GM19397 (cell line): ENCODE data around the gene TNPO3.
"Not testable (repeated sequence)": the region's sequence is repeated elsewhere in the genome, so short reads cannot be mapped to it uniquely, and the experiment has no call there.

Experiments
- ATAC-seq: cut with Tn5 transposase; IDR thresholded peaks from one replicate; pipeline ENCODE4 v1.9.1; 2021; ENCODE audit warnings: mild to moderate bottlenecking, moderate library complexity; ENCODE audit not compliant: unreplicated experiment

Gene TNPO3

GRCh38 chr7:128968624-128969023 is 86.3 kb downstream of the TNPO3 start:
- no peak for ATAC-seq

GRCh38 chr7:128963327-128963757 is 91.6 kb downstream of the TNPO3 start:
- peak; percentile 73 for ATAC-seq

- ATAC-seq: no peak
These were observed 92.0 kb downstream of the TNPO3 start for GRCh38 chr7:128962899-128963298.

GRCh38 chr7:128961030-128961659 is 93.8 kb downstream of the TNPO3 start:
- ATAC-seq: no peak

- ATAC-seq: no peak
These were observed 95.6 kb downstream of the TNPO3 start for GRCh38 chr7:128959296-128959695.

GRCh38 chr7:128955981-128956380 is 98.9 kb downstream of the TNPO3 start:
- no peak for ATAC-seq

- peak; percentile 56 for ATAC-seq
These were observed 99.8 kb downstream of the TNPO3 start for GRCh38 chr7:128954830-128955802.

GRCh38 chr7:128954150-128954549 is 100.8 kb downstream of the TNPO3 start:
- ATAC-seq: no peak

GRCh38 chr7:128951296-128951695 is 103.6 kb downstream of the TNPO3 start:
- no peak for ATAC-seq

GRCh38 chr7:128948976-128949760 is 105.7 kb downstream of the TNPO3 start:
- ATAC-seq: no peak

GRCh38 chr7:128948312-128948973 is 106.5 kb downstream of the TNPO3 start:
- ATAC-seq: no peak

- no peak for ATAC-seq
These were observed 107.1 kb downstream of the TNPO3 start for GRCh38 chr7:128947854-128948253.

GRCh38 chr7:128946936-128947830 is 107.7 kb downstream of the TNPO3 start:
- no peak for ATAC-seq

- ATAC-seq: no peak
These were observed 109.1 kb downstream of the TNPO3 start for GRCh38 chr7:128945668-128946366.

GRCh38 chr7:128944487-128945236 is 110.2 kb downstream of the TNPO3 start:
- no peak for ATAC-seq

GRCh38 chr7:128943251-128943650 is 111.7 kb downstream of the TNPO3 start:
- ATAC-seq: not testable (repeated sequence)

GRCh38 chr7:128941946-128942526 is 112.9 kb downstream of the TNPO3 start:
- ATAC-seq: no peak

GRCh38 chr7:128941323-128941890 is 113.5 kb downstream of the TNPO3 start:
- ATAC-seq: no peak
